Loucy (cell line): ENCODE data around the gene SFMBT2.
A peak's percentile ranks its signal among the peaks of the same experiment; 100 is the strongest.

Source experiments
- H2AFZ ChIP-seq: fragments of 200-600 bp; sonication (generic); 2 replicates; pipeline ENCODE4 v1.6.0; 2016; ENCODE audit warnings: antibody characterized with exemption, mild to moderate bottlenecking, low read length, moderate library complexity
- H3F3A ChIP-seq: fragments of 200-600 bp; 2 replicates; pipeline ENCODE4 v1.6.0; 2016; ENCODE audit warnings: antibody characterized with exemption, low read depth, mild to moderate bottlenecking
- H3K27me3 ChIP-seq: fragments of 200-600 bp; sonication (generic); 2 replicates; pipeline ENCODE4 v1.6.1; 2014; ENCODE audit warnings: low read length, mild to moderate bottlenecking; ENCODE audit not compliant: insufficient read depth, poor library complexity, severe bottlenecking
- H3K36me3 ChIP-seq: fragments of 200-600 bp; sonication (generic); 2 replicates; pipeline ENCODE4 v1.6.1; 2016; ENCODE audit warnings: low read length; ENCODE audit not compliant: insufficient read depth
- H3K4me1 ChIP-seq: fragments of 200-600 bp; sonication (generic); 2 replicates; pipeline ENCODE4 v1.5.1; 2014; ENCODE audit warnings: low read length, mild to moderate bottlenecking; ENCODE audit not compliant: insufficient read depth, poor library complexity, severe bottlenecking
- H3K4me2 ChIP-seq: fragments of 200-600 bp; sonication (generic); 2 replicates; pipeline ENCODE4 v1.6.0; 2014; ENCODE audit warnings: antibody characterized with exemption, low read length, low read depth, mild to moderate bottlenecking; ENCODE audit not compliant: poor library complexity, severe bottlenecking
- H3K4me3 ChIP-seq: fragments of 200-600 bp; sonication (generic); 2 replicates; pipeline ENCODE4 v1.5.1; 2014; ENCODE audit warnings: low read length, mild to moderate bottlenecking, mixed read lengths; ENCODE audit not compliant: poor library complexity, severe bottlenecking
- H3K79me2 ChIP-seq: fragments of 200-600 bp; sonication (generic); 2 replicates; pipeline ENCODE4 v1.6.1; 2014; ENCODE audit warnings: low read length; ENCODE audit not compliant: insufficient read depth
- H3K9ac ChIP-seq: fragments of 200-600 bp; sonication (generic); 2 replicates; pipeline ENCODE4 v1.6.0; 2014; ENCODE audit warnings: mild to moderate bottlenecking, low read depth, low read length, moderate library complexity; ENCODE audit not compliant: poor library complexity, severe bottlenecking
- H3K9me2 ChIP-seq: fragments of 200-600 bp; sonication (generic); replicated peaks from 2 replicates; pipeline ENCODE4 v1.6.1; 2016; ENCODE audit warnings: low read depth, low read length, mixed read lengths
- H3K9me3 ChIP-seq: fragments of 200-600 bp; sonication (generic); 2 replicates; pipeline ENCODE4 v1.6.1; 2014; ENCODE audit warnings: mild to moderate bottlenecking, antibody characterized with exemption, low read length, low read depth; ENCODE audit not compliant: insufficient read depth
- H4K20me1 ChIP-seq: fragments of 200-600 bp; sonication (generic); 2 replicates; pipeline ENCODE4 v1.6.0; 2014; ENCODE audit warnings: antibody characterized with exemption, low read length, mild to moderate bottlenecking; ENCODE audit not compliant: insufficient read depth, poor library complexity, severe bottlenecking
- CTCF ChIP-seq: fragments of 200-600 bp; sonication (generic); conservative IDR thresholded peaks from 2 replicates; pipeline ENCODE4 v1.5.1; 2014; ENCODE audit warnings: mild to moderate bottlenecking, antibody characterized with exemption, low read length
- EZH2phosphoT487 ChIP-seq: fragments of 200-600 bp; IDR thresholded peaks from 2 replicates; pipeline ENCODE4 v1.6.1; 2018; ENCODE audit warnings: antibody characterized with exemption, mild to moderate bottlenecking, moderate library complexity, borderline replicate concordance

The SFMBT2 gene

GRCh38 chr10:7243873-7244272, 167.0 kb downstream of the SFMBT2 start:
- no peaks in the 10 kb centered on the region for H3K27me3 ChIP-seq
- peak overlapping the region; percentile 45 for H3K4me2 ChIP-seq
- no peak overlapping the region for H3K4me3 ChIP-seq
- H2AFZ ChIP-seq: no peak overlapping the region
- peaks cover 53% of the 10 kb centered on the region for H3K36me3 ChIP-seq
- TF ChIP-seq CTCF: no peak
- TF ChIP-seq EZH2phosphoT487: no peak
- peaks cover 27% of the 10 kb centered on the region for H3K4me1 ChIP-seq
- H4K20me1 ChIP-seq: peaks cover 6% of the 10 kb centered on the region
- H3K9ac ChIP-seq: no peak overlapping the region
- H3K9me3 ChIP-seq: no peaks in the 10 kb centered on the region
- H3K79me2 ChIP-seq: no peaks in the 10 kb centered on the region
- H3F3A ChIP-seq: 0 out of 2 replicates have a peak, but pooled peaks cover 5% of the 10 kb centered on the region
- H3K9me2 ChIP-seq: no peaks in the 10 kb centered on the region

GRCh38 chr10:7243139-7243538, 167.7 kb downstream of the SFMBT2 start:
- Histone ChIP-seq H3K9me3 (no peaks in the 10 kb centered on the region), H3K4me2 (no peak overlapping the region), H3K9ac (no peak overlapping the region), H3F3A (0 out of 2 replicates have a peak, but pooled peaks cover 5% of the 10 kb centered on the region), H3K36me3 (peaks cover 46% of the 10 kb centered on the region), H3K4me3 (no peak overlapping the region), H3K9me2 (no peaks in the 10 kb centered on the region), H3K4me1 (peaks cover 34% of the 10 kb centered on the region), H2AFZ (no peak overlapping the region), H3K27me3 (no peaks in the 10 kb centered on the region), H4K20me1 (peaks cover 6% of the 10 kb centered on the region), H3K79me2 (no peaks in the 10 kb centered on the region)
- TF ChIP-seq EZH2phosphoT487: no peak

GRCh38 chr10:7239312-7239985, 171.4 kb downstream of the SFMBT2 start:
- peak overlapping the region; percentile 4 for H3K4me3 ChIP-seq
- H3K79me2 ChIP-seq: peaks cover 5% of the 10 kb centered on the region; the same call in 1 of the 2 replicates
- H3K9me3 ChIP-seq: 0 out of 2 replicates have a peak, but pooled peaks cover 9% of the 10 kb centered on the region
- TF ChIP-seq EZH2phosphoT487 (no peak), CTCF (no peak)
- peaks cover 32% of the 10 kb centered on the region for H3K4me1 ChIP-seq
- peaks cover 6% of the 10 kb centered on the region for H4K20me1 ChIP-seq
- H2AFZ ChIP-seq: no peak overlapping the region
- no peaks in the 10 kb centered on the region for H3K9me2 ChIP-seq
- peak overlapping the region; percentile 38 for H3K4me2 ChIP-seq
- H3K27me3 ChIP-seq: no peaks in the 10 kb centered on the region
- H3K36me3 ChIP-seq: peaks cover 43% of the 10 kb centered on the region
- no peak overlapping the region for H3K9ac ChIP-seq
- H3F3A ChIP-seq: 0 out of 2 replicates have a peak, but pooled peaks cover 5% of the 10 kb centered on the region
